ENCODE results near the gene B3GAT2. TPM values are rescaled to one million over a fixed set of nuclear protein-coding genes. Genes with fewer than 3 reads are reported as not detected.
A peak's percentile ranks its signal among the peaks of the same experiment; 100 is the strongest.

The B3GAT2 gene
- total and polyA plus RNA-seq, 5 donors from 2014 or later: 0.16 to 0.30 (median 0.22) TPM; not detected in 1

DNA sequence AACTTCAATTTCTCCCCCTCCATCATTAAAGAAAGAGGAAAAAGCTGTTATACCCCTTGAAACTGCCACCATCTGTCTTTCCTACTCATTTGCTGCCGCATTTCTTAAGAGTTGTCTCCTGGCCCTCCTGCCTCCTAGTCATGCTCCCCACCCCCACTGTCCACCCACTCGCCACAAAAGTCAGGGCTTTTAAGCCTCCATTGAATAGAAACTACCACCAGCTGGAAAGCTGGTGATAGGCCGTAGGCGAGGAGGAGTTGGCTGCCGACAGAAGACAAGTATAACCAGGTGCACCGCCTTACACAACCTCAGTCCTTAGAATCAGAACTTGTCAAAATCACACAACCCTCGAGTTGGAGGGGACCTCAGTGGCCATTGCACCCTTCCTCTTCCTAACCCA, 67.6 kb downstream of the B3GAT2 start:
- H3K4me3 Mint-ChIP-seq: no peak overlapping the region
- no peaks in the 10 kb centered on the region for H3K4me1 ChIP-seq (ENCODE audit: control insufficient read depth, insufficient read depth, low read length, poor library complexity, severe bottlenecking)
- H3K27me3 ChIP-seq (ENCODE audit: control insufficient read depth, insufficient read depth, low read length): no peaks in the 10 kb centered on the region
- H3K27ac ChIP-seq (ENCODE audit: insufficient read depth, low read length, poor library complexity, severe bottlenecking): no peak overlapping the region
- H3K27ac Mint-ChIP-seq: no peak overlapping the region
- no peak for ATAC-seq (ENCODE audit: low read depth in 2 of 2)
- no peaks in the 10 kb centered on the region for H3K9me3 Mint-ChIP-seq
- H3K36me3 Mint-ChIP-seq: no peaks in the 10 kb centered on the region
- DNase-seq: no peak
- no peaks in the 10 kb centered on the region for H3K27me3 Mint-ChIP-seq
- peaks cover 0 to 2% (median under 1%) of the 10 kb centered on the region in 4 donors for H3K4me1 Mint-ChIP-seq
- no peaks in the 10 kb centered on the region for H3K9me3 ChIP-seq (ENCODE audit: control insufficient read depth in 2 of 2, low read length in 2 of 2)
- H3K36me3 ChIP-seq (ENCODE audit: control insufficient read depth, insufficient read depth, low read length): no peaks in the 10 kb centered on the region
- no peak overlapping the region for H3K4me3 ChIP-seq (ENCODE audit: low read depth, low read length)

- H3K36me3 ChIP-seq (ENCODE audit: control insufficient read depth, insufficient read depth, low read length): no peaks in the 10 kb centered on the region
- H3K4me1 Mint-ChIP-seq: peaks cover 0 to 2% (median under 1%) of the 10 kb centered on the region in 4 donors
- no peaks in the 10 kb centered on the region for H3K27me3 ChIP-seq (ENCODE audit: control insufficient read depth, insufficient read depth, low read length)
- no peaks in the 10 kb centered on the region for H3K4me1 ChIP-seq (ENCODE audit: control insufficient read depth, insufficient read depth, low read length, poor library complexity, severe bottlenecking)
- H3K9me3 ChIP-seq (ENCODE audit: control insufficient read depth in 2 of 2, low read length in 2 of 2): no peaks in the 10 kb centered on the region
- H3K27ac Mint-ChIP-seq: no peak overlapping the region
- DNase-seq (no peak), ATAC-seq (ENCODE audit: low read depth in 2 of 2) (no peak)
- H3K36me3 Mint-ChIP-seq: no peaks in the 10 kb centered on the region
- no peaks in the 10 kb centered on the region for H3K9me3 Mint-ChIP-seq
- no peak overlapping the region for H3K4me3 ChIP-seq (ENCODE audit: low read depth, low read length)
- H3K27ac ChIP-seq (ENCODE audit: insufficient read depth, low read length, poor library complexity, severe bottlenecking): no peak overlapping the region
- no peak overlapping the region for H3K4me3 Mint-ChIP-seq
- no peaks in the 10 kb centered on the region for H3K27me3 Mint-ChIP-seq
Observed at GRCh38 chr6:70886661-70887060, 70.2 kb downstream of the B3GAT2 start.

- H3K27ac Mint-ChIP-seq: no peak overlapping the region
- Histone ChIP-seq H3K27ac (ENCODE audit: insufficient read depth, low read length, poor library complexity, severe bottlenecking) (no peak overlapping the region), H3K9me3 (ENCODE audit: control insufficient read depth in 2 of 2, low read length in 2 of 2) (no peaks in the 10 kb centered on the region), H3K4me3 (ENCODE audit: low read depth, low read length) (no peak overlapping the region), H3K36me3 (ENCODE audit: control insufficient read depth, insufficient read depth, low read length) (no peaks in the 10 kb centered on the region), H3K4me1 (ENCODE audit: control insufficient read depth, insufficient read depth, low read length, poor library complexity, severe bottlenecking) (no peaks in the 10 kb centered on the region), H3K27me3 (ENCODE audit: control insufficient read depth, insufficient read depth, low read length) (no peaks in the 10 kb centered on the region)
- no peaks in the 10 kb centered on the region for H3K9me3 Mint-ChIP-seq
- H3K36me3 Mint-ChIP-seq: no peaks in the 10 kb centered on the region
- DNase-seq (no peak), ATAC-seq (ENCODE audit: low read depth in 2 of 2) (no peak)
- H3K4me1 Mint-ChIP-seq: peaks cover 0 to 2% (median under 1%) of the 10 kb centered on the region in 4 donors
- no peaks in the 10 kb centered on the region for H3K27me3 Mint-ChIP-seq
- H3K4me3 Mint-ChIP-seq: no peak overlapping the region
Observed at GRCh38 chr6:70886071-70886470, 70.8 kb downstream of the B3GAT2 start.

- H3K27me3 Mint-ChIP-seq: peaks cover 9% of the 10 kb centered on the region
- Histone ChIP-seq H3K36me3 (ENCODE audit: control insufficient read depth, insufficient read depth, low read length) (no peaks in the 10 kb centered on the region), H3K4me3 (ENCODE audit: low read depth, low read length) (no peak overlapping the region), H3K4me1 (ENCODE audit: control insufficient read depth, insufficient read depth, low read length, poor library complexity, severe bottlenecking) (no peaks in the 10 kb centered on the region), H3K27ac (ENCODE audit: insufficient read depth, low read length, poor library complexity, severe bottlenecking) (no peak overlapping the region), H3K9me3 (ENCODE audit: control insufficient read depth in 2 of 2, low read length in 2 of 2) (no peaks in the 10 kb centered on the region), H3K27me3 (ENCODE audit: control insufficient read depth, insufficient read depth, low read length) (no peaks in the 10 kb centered on the region)
- H3K4me1 Mint-ChIP-seq: peaks cover 0 to 2% (median under 1%) of the 10 kb centered on the region in 4 donors
- DNase-seq (peak; percentile 34 to 51 (median 46)), ATAC-seq (ENCODE audit: low read depth in 2 of 2) (peak; percentile 68 to 80)
- no peaks in the 10 kb centered on the region for H3K36me3 Mint-ChIP-seq
- H3K4me3 Mint-ChIP-seq: no peak overlapping the region
- H3K27ac Mint-ChIP-seq: no peak overlapping the region
- H3K9me3 Mint-ChIP-seq: no peaks in the 10 kb centered on the region
Observed at GRCh38 chr6:70884074-70884983, 72.5 kb downstream of the B3GAT2 start.

DNA sequence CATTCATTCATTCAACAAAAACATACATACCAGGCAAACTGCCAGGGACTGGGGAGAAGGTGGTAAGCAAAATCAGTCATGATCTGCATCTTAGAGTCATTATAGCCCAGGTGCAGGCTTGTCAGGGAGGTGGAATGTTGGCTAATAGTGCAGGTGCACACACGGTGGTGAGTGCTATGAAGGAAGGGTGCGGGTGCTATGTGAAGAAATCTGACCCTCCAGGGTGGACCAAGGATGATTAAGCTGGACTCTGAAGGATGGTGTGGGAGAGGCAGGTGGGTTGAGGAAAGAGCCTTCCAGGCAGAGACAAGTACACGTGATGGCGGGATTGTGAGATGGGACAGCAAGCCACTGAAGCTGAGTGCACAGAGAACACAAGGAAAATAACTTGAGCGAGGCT, 77.4 kb downstream of the B3GAT2 start:
- H3K9me3 ChIP-seq (ENCODE audit: control insufficient read depth in 2 of 2, low read length in 2 of 2): peaks cover under 1 to 6% of the 10 kb centered on the region in 2 experiments
- no peaks in the 10 kb centered on the region for H3K36me3 ChIP-seq (ENCODE audit: control insufficient read depth, insufficient read depth, low read length)
- no peaks in the 10 kb centered on the region for H3K36me3 Mint-ChIP-seq
- H3K4me3 ChIP-seq (ENCODE audit: low read depth, low read length): no peak overlapping the region
- ATAC-seq (ENCODE audit: low read depth in 2 of 2) (no peak), DNase-seq (no peak)
- no peak overlapping the region for H3K4me3 Mint-ChIP-seq
- H3K27ac Mint-ChIP-seq: no peak overlapping the region
- no peak overlapping the region for H3K27ac ChIP-seq (ENCODE audit: insufficient read depth, low read length, poor library complexity, severe bottlenecking)
- peaks cover 29% of the 10 kb centered on the region for H3K27me3 Mint-ChIP-seq
- peaks cover 0 to 1% (median under 1%) of the 10 kb centered on the region in 4 donors for H3K4me1 Mint-ChIP-seq
- H3K4me1 ChIP-seq (ENCODE audit: control insufficient read depth, insufficient read depth, low read length, poor library complexity, severe bottlenecking): no peaks in the 10 kb centered on the region
- H3K27me3 ChIP-seq (ENCODE audit: control insufficient read depth, insufficient read depth, low read length): no peaks in the 10 kb centered on the region
- peaks cover 0 to 2% (median 0%) of the 10 kb centered on the region in 7 donors for H3K9me3 Mint-ChIP-seq

DNA sequence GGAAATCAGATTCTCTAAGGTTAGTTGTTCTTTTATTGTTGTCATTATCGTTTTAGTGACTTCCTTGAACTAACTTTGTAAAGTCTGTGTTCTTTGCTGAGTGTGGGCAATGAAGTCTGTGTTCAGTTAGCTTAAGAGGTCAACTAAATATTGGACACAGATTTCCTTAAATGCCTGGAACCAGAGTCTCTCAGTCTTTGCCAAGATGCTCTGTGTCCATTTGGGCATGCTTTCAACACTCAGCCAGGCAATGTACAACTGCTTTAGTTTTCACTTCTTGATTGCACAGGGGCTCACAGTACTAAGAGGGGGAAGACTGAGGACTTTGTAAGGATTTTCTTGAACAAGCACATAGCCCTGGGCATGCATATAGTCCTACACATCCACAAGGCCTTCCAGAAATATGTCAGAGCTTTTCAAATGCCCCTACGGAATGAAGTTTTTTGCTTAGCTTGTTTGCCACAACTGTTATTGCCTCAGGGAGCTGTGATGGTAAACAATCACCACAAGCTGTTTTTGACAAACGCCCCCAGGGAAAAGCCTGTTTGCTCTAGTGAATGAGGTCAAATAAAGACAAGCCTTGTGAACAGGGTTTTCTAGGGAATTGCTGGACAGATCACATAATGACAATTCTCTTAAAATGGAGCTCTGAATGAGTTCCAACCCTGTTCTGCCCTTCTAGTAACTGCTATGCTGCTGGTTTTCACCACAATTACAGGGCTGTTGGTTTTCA, 82.5 kb downstream of the B3GAT2 start:
- DNase-seq (no peak), ATAC-seq (ENCODE audit: low read depth in 2 of 2) (no peak)
- Histone ChIP-seq H3K4me3 (ENCODE audit: low read depth, low read length) (no peak overlapping the region), H3K36me3 (ENCODE audit: control insufficient read depth, insufficient read depth, low read length) (no peaks in the 10 kb centered on the region), H3K27ac (ENCODE audit: insufficient read depth, low read length, poor library complexity, severe bottlenecking) (no peak overlapping the region), H3K27me3 (ENCODE audit: control insufficient read depth, insufficient read depth, low read length) (peaks cover 2% of the 10 kb centered on the region), H3K9me3 (ENCODE audit: control insufficient read depth in 2 of 2, low read length in 2 of 2) (peaks cover 6 to 20% of the 10 kb centered on the region in 2 experiments), H3K4me1 (ENCODE audit: control insufficient read depth, insufficient read depth, low read length, poor library complexity, severe bottlenecking) (no peaks in the 10 kb centered on the region)
- Mint-ChIP-seq H3K4me3 (no peak overlapping the region), H3K36me3 (no peaks in the 10 kb centered on the region), H3K9me3 (peaks cover 1 to 21% (median 8%) of the 10 kb centered on the region in 7 donors), H3K27me3 (peaks cover 32% of the 10 kb centered on the region), H3K4me1 (no peaks in the 10 kb centered on the region), H3K27ac (no peak overlapping the region)

DNA sequence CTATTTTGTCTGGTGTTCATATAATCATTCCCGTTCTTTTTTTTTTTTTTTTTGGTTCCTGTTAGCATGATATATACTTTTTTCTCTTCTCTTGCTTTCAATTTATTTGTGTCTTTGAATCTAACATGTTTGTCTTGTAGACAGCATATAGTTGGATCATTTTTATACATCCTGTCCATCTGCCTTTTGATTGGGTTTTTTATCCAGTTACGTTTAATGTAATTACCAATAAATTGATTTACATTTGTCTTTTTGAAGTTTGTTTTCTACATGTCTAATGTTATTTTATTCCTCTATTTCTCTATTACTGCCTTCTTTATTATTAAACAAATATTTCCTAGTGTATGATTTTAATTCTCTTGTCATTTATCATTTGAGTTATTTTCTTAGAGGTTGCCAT, 84.4 kb downstream of the B3GAT2 start:
- Histone ChIP-seq H3K27me3 (ENCODE audit: control insufficient read depth, insufficient read depth, low read length) (peaks cover 2% of the 10 kb centered on the region), H3K4me3 (ENCODE audit: low read depth, low read length) (no peak overlapping the region), H3K36me3 (ENCODE audit: control insufficient read depth, insufficient read depth, low read length) (no peaks in the 10 kb centered on the region), H3K4me1 (ENCODE audit: control insufficient read depth, insufficient read depth, low read length, poor library complexity, severe bottlenecking) (no peaks in the 10 kb centered on the region), H3K9me3 (ENCODE audit: control insufficient read depth in 2 of 2, low read length in 2 of 2) (peaks cover 6 to 20% of the 10 kb centered on the region in 2 experiments), H3K27ac (ENCODE audit: insufficient read depth, low read length, poor library complexity, severe bottlenecking) (no peak overlapping the region)
- Mint-ChIP-seq H3K27ac (no peak overlapping the region), H3K4me1 (no peaks in the 10 kb centered on the region), H3K36me3 (no peaks in the 10 kb centered on the region), H3K4me3 (no peak overlapping the region), H3K27me3 (peaks cover 35% of the 10 kb centered on the region), H3K9me3 (peaks cover 1 to 21% (median 8%) of the 10 kb centered on the region in 7 donors)
- ATAC-seq (ENCODE audit: low read depth in 2 of 2) (no peak), DNase-seq (no peak)
